OCI-LY3 (cell line): ENCODE results near the gene LRRC41.
"Not testable (repeated sequence)": the region's sequence is repeated elsewhere in the genome, so short reads cannot be mapped to it uniquely, and the experiment has no call there.

Experiments
- EZH2phosphoT487 ChIP-seq: fragments of 200-600 bp; shearing (Covaris generic); IDR thresholded peaks from 2 replicates; pipeline ENCODE4 v1.6.1; 2018; ENCODE audit warnings: antibody characterized with exemption, mixed run types, low read depth
- TF ChIP-seq, protein P1 (sequence below): fragments of 200-600, 300-600 bp; sonication (generic); IDR thresholded peaks from 2 replicates; pipeline ENCODE4 v1.5.1; 2014; ENCODE audit warnings: antibody characterized with exemption, low read length, low read depth

DNA sequence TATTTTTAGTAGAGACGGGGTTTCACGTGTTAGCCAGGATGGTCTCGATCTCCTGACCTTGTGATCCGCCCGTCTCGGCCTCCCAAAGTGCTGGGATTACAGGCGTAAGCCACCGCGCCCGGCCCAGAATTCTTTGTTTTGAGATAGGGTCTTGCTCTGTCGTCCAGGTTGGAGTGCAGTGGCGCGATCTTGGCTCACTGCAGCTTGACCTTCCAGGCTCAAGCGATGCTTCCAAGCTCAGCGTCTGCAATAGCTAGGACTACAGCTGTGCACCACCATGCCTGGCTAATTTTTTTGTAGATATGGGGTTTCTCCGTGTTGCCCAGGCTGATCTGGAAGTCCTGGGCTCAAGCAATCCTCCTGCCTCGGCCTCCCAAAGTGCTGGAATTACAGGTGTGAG, 57.3 kb downstream of the LRRC41 start:
- not testable (repeated sequence) for TF ChIP-seq EZH2phosphoT487
- TF ChIP-seq, protein P1, sequence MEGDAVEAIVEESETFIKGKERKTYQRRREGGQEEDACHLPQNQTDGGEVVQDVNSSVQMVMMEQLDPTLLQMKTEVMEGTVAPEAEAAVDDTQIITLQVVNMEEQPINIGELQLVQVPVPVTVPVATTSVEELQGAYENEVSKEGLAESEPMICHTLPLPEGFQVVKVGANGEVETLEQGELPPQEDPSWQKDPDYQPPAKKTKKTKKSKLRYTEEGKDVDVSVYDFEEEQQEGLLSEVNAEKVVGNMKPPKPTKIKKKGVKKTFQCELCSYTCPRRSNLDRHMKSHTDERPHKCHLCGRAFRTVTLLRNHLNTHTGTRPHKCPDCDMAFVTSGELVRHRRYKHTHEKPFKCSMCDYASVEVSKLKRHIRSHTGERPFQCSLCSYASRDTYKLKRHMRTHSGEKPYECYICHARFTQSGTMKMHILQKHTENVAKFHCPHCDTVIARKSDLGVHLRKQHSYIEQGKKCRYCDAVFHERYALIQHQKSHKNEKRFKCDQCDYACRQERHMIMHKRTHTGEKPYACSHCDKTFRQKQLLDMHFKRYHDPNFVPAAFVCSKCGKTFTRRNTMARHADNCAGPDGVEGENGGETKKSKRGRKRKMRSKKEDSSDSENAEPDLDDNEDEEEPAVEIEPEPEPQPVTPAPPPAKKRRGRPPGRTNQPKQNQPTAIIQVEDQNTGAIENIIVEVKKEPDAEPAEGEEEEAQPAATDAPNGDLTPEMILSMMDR = not testable (repeated sequence)
